Lower lobe of right lung (tissue), 2 donors: Measurements from ENCODE around the gene EGR2. TPM values are rescaled to one million over a fixed set of nuclear protein-coding genes. Genes with fewer than 3 reads are reported as not detected.

Experiments used
- ATAC-seq, 2 donors: fragments of 200-7000 bp; cut with Tn5 transposase; one replicate each; pipeline ENCODE4 v1.9.1; 2020 to 2022; ENCODE audit warnings: mild to moderate bottlenecking in 2 of 2, moderate library complexity in 2 of 2
- DNase-seq: peaks from one replicate; pipeline ENCODE4 v3.0.0-alpha.2; 2020
- H3K27ac ChIP-seq: fragments of 200-600 bp; one replicate; pipeline ENCODE4 v1.8.0; 2022
- H3K27me3 ChIP-seq: fragments of 200-600 bp; one replicate; pipeline ENCODE4 v1.8.0; 2022; ENCODE audit warnings: low read depth
- H3K36me3 ChIP-seq: fragments of 200-600 bp; one replicate; pipeline ENCODE4 v1.8.0; 2022; ENCODE audit warnings: mild to moderate bottlenecking
- H3K4me1 ChIP-seq: fragments of 200-600 bp; one replicate; pipeline ENCODE4 v1.8.0; 2022
- H3K4me3 ChIP-seq: fragments of 200-600 bp; one replicate; pipeline ENCODE4 v1.8.0; 2022; ENCODE audit warnings: mild to moderate bottlenecking
- H3K9me3 ChIP-seq: fragments of 200-600 bp; one replicate; pipeline ENCODE4 v1.8.0; 2022
- intact Hi-C: fragments of 100-400 bp; cut with DNase I; formaldehyde crosslinking; loops from one replicate; pipeline ENCODE4 v1.11.0; 2022
- total RNA-seq: library from RNA; stranded (reverse); fragmentation: NEBNext Ultra II Directional; extraction: Animal tissue kit (Norgen Biotek cat#: 25700); gene quantifications from one replicate; pipeline ENCODE4 v1.2.1, GENCODE V29; 2021
- TF ChIP-seq, protein P1 (sequence below): fragments of 200-600 bp; IDR thresholded peaks from one replicate; pipeline ENCODE4 v1.8.0; 2022; ENCODE audit warnings: antibody characterized with exemption, mild to moderate bottlenecking
- donor health status: DM: no; HTN: yes; CAD: no; lungs with severe emphysema.

The EGR2 gene
- total RNA-seq, 1 donor from 2014 or later = 45.6 TPM

- ATAC-seq = no peak
- TF ChIP-seq, protein P1, sequence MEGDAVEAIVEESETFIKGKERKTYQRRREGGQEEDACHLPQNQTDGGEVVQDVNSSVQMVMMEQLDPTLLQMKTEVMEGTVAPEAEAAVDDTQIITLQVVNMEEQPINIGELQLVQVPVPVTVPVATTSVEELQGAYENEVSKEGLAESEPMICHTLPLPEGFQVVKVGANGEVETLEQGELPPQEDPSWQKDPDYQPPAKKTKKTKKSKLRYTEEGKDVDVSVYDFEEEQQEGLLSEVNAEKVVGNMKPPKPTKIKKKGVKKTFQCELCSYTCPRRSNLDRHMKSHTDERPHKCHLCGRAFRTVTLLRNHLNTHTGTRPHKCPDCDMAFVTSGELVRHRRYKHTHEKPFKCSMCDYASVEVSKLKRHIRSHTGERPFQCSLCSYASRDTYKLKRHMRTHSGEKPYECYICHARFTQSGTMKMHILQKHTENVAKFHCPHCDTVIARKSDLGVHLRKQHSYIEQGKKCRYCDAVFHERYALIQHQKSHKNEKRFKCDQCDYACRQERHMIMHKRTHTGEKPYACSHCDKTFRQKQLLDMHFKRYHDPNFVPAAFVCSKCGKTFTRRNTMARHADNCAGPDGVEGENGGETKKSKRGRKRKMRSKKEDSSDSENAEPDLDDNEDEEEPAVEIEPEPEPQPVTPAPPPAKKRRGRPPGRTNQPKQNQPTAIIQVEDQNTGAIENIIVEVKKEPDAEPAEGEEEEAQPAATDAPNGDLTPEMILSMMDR = no peak
- intact Hi-C loops = no loop called here
- peaks cover 12% of the 10 kb centered on the region for H3K9me3 ChIP-seq
- no peaks in the 10 kb centered on the region for H3K36me3 ChIP-seq
- H3K4me1 ChIP-seq = no peaks in the 10 kb centered on the region
- H3K4me3 ChIP-seq = no peak overlapping the region
- no peak for DNase-seq
- H3K27me3 ChIP-seq = no peaks in the 10 kb centered on the region
- no peak overlapping the region for H3K27ac ChIP-seq
Measured at GRCh38 chr10:62847433-62847832, 31.3 kb upstream of the EGR2 start.

DNA sequence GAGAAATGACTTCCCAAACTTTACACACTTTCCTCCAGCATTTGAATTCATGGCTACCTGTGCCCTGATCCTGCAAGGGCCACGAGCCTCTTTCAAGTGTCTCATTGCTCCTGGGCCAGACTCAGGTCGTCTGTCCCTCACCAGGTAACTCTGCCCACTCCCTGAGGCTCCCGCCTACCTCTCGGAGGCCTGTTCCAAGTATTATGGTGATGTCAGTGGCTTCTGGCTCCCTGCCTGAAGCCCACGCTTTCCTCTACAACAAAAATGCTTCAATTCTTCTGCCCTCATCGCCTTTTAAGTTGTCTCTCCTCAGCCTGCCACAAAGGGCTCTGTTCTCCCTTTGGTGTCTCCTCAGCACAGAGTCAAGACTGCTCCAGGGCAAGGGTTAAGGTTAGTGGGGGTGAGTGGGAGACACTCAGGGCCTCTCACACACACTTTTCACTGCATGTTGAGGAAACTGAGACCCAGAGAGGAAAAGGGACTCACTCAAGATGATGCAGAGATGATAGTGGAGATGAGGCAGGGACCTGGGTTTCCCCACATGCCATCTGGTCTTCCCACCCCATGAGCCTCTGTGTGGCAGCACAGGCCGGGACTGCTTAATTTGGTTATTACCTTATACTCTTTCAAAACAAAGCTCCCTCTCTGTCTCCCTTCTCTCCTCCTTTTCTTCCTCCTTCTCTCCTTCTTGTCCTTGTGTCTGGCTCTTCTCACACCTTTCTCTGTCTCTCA is 28.3 kb upstream of the EGR2 start:
- TF ChIP-seq, protein P1 = no peak
- H3K4me3 ChIP-seq = no peak overlapping the region
- no peak overlapping the region for H3K27ac ChIP-seq
- H3K9me3 ChIP-seq = peaks cover 12% of the 10 kb centered on the region
- no peaks in the 10 kb centered on the region for H3K27me3 ChIP-seq
- no peaks in the 10 kb centered on the region for H3K4me1 ChIP-seq
- no peaks in the 10 kb centered on the region for H3K36me3 ChIP-seq
- ATAC-seq = no peak
- no peak for DNase-seq
- intact Hi-C loops = no loop called here

GRCh38 chr10:62843600-62843999 is 27.4 kb upstream of the EGR2 start:
- no peaks in the 10 kb centered on the region for H3K27me3 ChIP-seq
- H3K4me1 ChIP-seq = no peaks in the 10 kb centered on the region
- H3K36me3 ChIP-seq = no peaks in the 10 kb centered on the region
- intact Hi-C loops = no loop called here
- H3K4me3 ChIP-seq = no peak overlapping the region
- H3K27ac ChIP-seq = no peak overlapping the region
- peaks cover 12% of the 10 kb centered on the region for H3K9me3 ChIP-seq
- ATAC-seq = no peak
- TF ChIP-seq, protein P1 = no peak
- DNase-seq = no peak

DNA sequence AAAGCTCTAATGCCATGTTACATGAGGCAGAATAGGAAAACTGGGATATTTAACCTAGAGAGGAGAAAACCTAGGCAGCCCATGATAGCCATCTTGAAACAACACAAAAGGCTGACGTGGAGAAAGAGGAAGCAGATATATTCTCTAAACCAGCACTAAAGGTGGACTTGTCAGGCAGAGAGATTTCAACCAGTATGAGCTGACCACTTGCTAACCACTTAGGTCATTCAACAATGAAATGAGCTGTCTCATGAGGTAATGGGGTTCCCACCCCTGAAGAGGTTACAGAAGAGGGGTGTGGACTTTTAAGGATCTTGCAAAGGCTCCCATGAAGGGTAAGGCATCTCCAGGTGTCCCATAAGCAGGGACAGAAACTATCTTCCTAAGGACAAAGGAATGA is 26.8 kb upstream of the EGR2 start:
- intact Hi-C loops = no loop called here
- DNase-seq (no peak), ATAC-seq (no peak)
- H3K4me1 ChIP-seq = no peaks in the 10 kb centered on the region
- no peak overlapping the region for H3K27ac ChIP-seq
- TF ChIP-seq, protein P1 = no peak
- H3K27me3 ChIP-seq = no peaks in the 10 kb centered on the region
- H3K36me3 ChIP-seq = no peaks in the 10 kb centered on the region
- no peak overlapping the region for H3K4me3 ChIP-seq
- H3K9me3 ChIP-seq = peaks cover 10% of the 10 kb centered on the region

- Histone ChIP-seq H3K27ac (no peak overlapping the region), H3K36me3 (no peaks in the 10 kb centered on the region), H3K9me3 (no peaks in the 10 kb centered on the region), H3K4me1 (no peaks in the 10 kb centered on the region), H3K4me3 (no peak overlapping the region), H3K27me3 (no peaks in the 10 kb centered on the region)
- intact Hi-C loops = no loop called here
- DNase-seq = no peak
- ATAC-seq = no peak
- TF ChIP-seq, protein P1 = no peak
Measured at GRCh38 chr10:62839590-62839989, 23.4 kb upstream of the EGR2 start.
